Measurements from ENCODE around the gene AMDHD1.
A peak's percentile ranks its signal among the peaks of the same experiment; 100 is the strongest.

AMDHD1 gene

GRCh38 chr12:95943330-95943842 lies at the start of gene AMDHD1:
AMDHD1 (plus strand) TSS chr12:95943331; CDS start chr12:95943399, 68 bp downstream.
- Histone ChIP-seq H3K27me3 (no peaks in the 10 kb centered on the region), H3K4me3 (peak within 1 kb of the TSS; percentile 69 to 85 (median 76)), H3K27ac (peak within 1 kb of the TSS; percentile 81 to 92 (median 86)), H3K9ac (peak within 1 kb of the TSS; percentile 84 to 90 (median 88)), H3K9me3 (replicated peaks in 1 of 11) (no peaks in the 10 kb centered on the region), H3K4me2 (peak within 1 kb of the TSS; percentile 75 to 99 (median 95)), H3K36me3 (no peaks in the 10 kb centered on the region), H4K20me1 (no peaks in the 10 kb centered on the region), H3K4me1 (peaks cover 4 to 13% (median 8%) of the 10 kb centered on the region in 10 experiments; a peak in 16 of 20 replicates)
- no peak for TF ChIP-seq Cebpa-rat (IDR thresholded peaks at IDR 0.05)

DNA sequence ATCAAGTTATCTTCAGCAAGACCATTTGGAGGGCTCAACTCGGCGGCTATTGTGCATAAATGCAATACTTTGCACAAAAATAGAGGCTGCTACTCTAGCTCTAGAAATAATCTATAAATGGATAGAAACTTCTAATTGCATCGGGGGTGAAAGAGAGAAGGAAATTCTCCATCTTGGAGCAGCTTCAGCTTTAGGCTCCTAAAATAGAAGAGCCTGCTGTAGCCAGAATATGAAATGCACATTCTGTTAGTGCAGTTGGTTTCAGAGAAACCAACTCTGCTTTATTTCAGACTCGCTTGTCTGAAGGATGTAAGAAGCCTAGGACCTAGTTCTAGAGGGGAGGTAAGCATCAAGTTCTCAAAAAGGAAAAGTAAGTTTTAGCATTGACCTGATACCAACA lies 46.3 kb upstream of the AMDHD1 start:
- no peak overlapping the region for H3K9ac ChIP-seq
- H3K4me1 ChIP-seq, result peaks cover 0 to 9% (median 2%) of the 10 kb centered on the region in 10 experiments; a peak in 9 of 20 replicates
- no peaks in the 10 kb centered on the region for H4K20me1 ChIP-seq
- H3K9me3 ChIP-seq (replicated peaks in 1 of 11), result peaks cover 0 to 12% (median 5%) of the 10 kb centered on the region in 11 experiments; a peak in 8 of 22 replicates
- H3K4me3 ChIP-seq, result no peak overlapping the region
- no peak overlapping the region for H3K27ac ChIP-seq
- no peak for TF ChIP-seq Cebpa-rat (IDR thresholded peaks at IDR 0.05)
- no peaks in the 10 kb centered on the region for H3K36me3 ChIP-seq
- peaks cover 0 to 60% (median 0%) of the 10 kb centered on the region in 11 experiments; a peak in 7 of 22 replicates for H3K27me3 ChIP-seq
- no peak overlapping the region for H3K4me2 ChIP-seq

GRCh38 chr12:95898081-95898480 lies 45.0 kb upstream of the AMDHD1 start:
- Histone ChIP-seq H3K4me2 (no peak overlapping the region), H3K9ac (no peak overlapping the region), H3K27ac (no peak overlapping the region), H3K36me3 (no peaks in the 10 kb centered on the region), H3K9me3 (replicated peaks in 1 of 11) (peaks cover 5 to 22% (median 12%) of the 10 kb centered on the region in 11 experiments; a peak in 16 of 22 replicates), H4K20me1 (no peaks in the 10 kb centered on the region), H3K4me3 (no peak overlapping the region), H3K27me3 (peaks cover 0 to 73% (median 0%) of the 10 kb centered on the region in 11 experiments; a peak in 7 of 22 replicates), H3K4me1 (peaks cover 0 to 9% (median 2%) of the 10 kb centered on the region in 10 experiments; a peak in 8 of 20 replicates)
- no peak for TF ChIP-seq Cebpa-rat (IDR thresholded peaks at IDR 0.05)

DNA sequence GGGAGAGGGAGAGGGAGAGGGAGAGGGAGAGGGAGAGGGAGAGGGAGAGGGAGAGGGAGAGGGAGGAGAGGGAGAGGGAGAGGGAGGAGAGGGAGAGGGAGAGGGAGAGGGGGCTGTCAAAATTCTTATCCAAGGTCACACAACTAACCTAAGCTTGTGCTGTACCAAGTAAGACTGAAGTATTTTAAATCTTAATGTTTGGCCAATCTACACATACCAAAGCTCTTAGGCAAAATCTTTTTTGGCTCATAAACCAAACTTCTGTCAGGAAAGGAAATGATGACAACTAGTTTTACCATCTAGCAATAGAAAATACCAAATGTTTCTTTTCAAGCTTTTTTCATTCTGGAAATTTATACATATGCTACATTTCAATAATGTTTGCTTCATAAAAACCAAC lies 34.6 kb upstream of the AMDHD1 start:
- H3K4me2 ChIP-seq, result no peak overlapping the region
- H3K36me3 ChIP-seq, result no peaks in the 10 kb centered on the region
- no peak overlapping the region for H3K9ac ChIP-seq
- TF ChIP-seq Cebpa-rat (IDR thresholded peaks at IDR 0.05), result no peak
- H4K20me1 ChIP-seq, result no peaks in the 10 kb centered on the region
- no peaks in the 10 kb centered on the region for H3K4me1 ChIP-seq
- H3K4me3 ChIP-seq, result no peak overlapping the region
- no peak overlapping the region for H3K27ac ChIP-seq
- peaks cover 0 to 38% (median 0%) of the 10 kb centered on the region in 11 experiments; a peak in 4 of 22 replicates for H3K27me3 ChIP-seq
- peaks cover 0 to 26% (median 12%) of the 10 kb centered on the region in 11 experiments; a peak in 20 of 22 replicates for H3K9me3 ChIP-seq (replicated peaks in 1 of 11)

DNA sequence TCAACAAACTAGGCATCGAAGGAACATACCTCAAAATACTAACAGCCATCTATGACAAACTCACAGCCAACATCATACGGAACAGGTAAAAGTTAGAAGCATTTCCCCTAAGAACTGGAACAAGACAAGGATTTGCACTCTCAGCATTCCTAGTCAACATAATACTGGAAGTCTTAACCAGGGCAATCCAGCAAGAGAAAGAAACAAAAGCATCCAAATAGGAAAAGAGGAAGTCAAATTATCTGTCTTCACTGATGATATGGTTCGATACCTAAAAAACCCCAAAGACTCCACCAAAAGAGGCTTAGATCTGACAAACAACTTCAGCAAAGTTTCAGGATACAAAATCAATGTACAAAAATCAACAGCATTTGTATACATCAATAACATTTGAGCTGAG lies 33.3 kb upstream of the AMDHD1 start:
- Histone ChIP-seq H3K4me2 (no peak overlapping the region), H4K20me1 (no peaks in the 10 kb centered on the region), H3K9ac (no peak overlapping the region), H3K9me3 (replicated peaks in 1 of 11) (peaks cover 0 to 15% (median 9%) of the 10 kb centered on the region in 11 experiments; a peak in 17 of 22 replicates), H3K4me3 (no peak overlapping the region), H3K27me3 (peaks cover 0 to 25% (median 0%) of the 10 kb centered on the region in 11 experiments; a peak in 3 of 22 replicates), H3K36me3 (no peaks in the 10 kb centered on the region), H3K27ac (no peak overlapping the region), H3K4me1 (no peaks in the 10 kb centered on the region)
- TF ChIP-seq Cebpa-rat (IDR thresholded peaks at IDR 0.05), result no peak

DNA sequence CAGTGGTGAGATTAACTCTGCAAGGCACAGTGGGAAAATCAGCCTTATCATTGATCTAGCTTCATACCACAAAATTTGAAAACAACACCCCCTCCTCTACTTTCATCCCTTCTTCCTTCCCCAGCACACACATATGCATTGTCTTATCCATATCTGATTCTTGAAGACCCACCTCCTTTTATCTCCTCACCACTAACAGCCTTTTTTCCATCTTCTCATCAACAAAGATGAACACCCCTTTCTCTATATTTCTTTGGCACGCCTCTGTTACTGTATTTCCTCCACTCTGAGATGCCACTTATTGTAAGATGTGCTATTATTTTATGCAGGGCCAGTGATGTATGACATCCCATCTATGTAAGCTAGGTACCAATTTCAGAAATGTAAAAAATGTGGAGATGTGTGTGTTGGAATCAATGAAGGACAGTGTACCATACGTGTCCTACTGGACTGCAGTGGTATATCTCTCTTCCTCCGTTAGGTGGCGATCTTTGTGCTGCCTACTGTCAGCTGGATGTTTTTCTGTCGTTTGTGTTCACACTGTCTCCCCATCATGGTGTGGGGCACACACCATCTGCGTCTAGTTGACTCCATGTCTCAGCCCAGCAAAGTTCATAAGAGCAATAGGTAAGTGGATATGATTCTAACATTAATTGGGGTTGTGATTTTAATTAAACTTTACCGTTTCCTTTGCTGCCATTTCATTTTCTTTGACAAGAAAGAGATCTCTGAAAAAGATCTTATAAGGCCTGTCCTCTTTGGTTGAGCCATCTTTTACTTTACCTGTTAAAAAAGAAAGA lies 24.7 kb upstream of the AMDHD1 start:
- H3K27ac ChIP-seq, result no peak overlapping the region
- peaks cover 8 to 25% (median 16%) of the 10 kb centered on the region in 11 experiments; a peak in 17 of 22 replicates for H3K9me3 ChIP-seq (replicated peaks in 1 of 11)
- no peaks in the 10 kb centered on the region for H3K27me3 ChIP-seq
- H3K4me1 ChIP-seq, result peaks cover 0 to 6% (median 0%) of the 10 kb centered on the region in 10 experiments; a peak in 1 of 20 replicates
- H3K4me3 ChIP-seq, result no peak overlapping the region
- H3K4me2 ChIP-seq, result no peak overlapping the region
- H4K20me1 ChIP-seq, result no peaks in the 10 kb centered on the region
- no peak overlapping the region for H3K9ac ChIP-seq
- no peaks in the 10 kb centered on the region for H3K36me3 ChIP-seq
- no peak for TF ChIP-seq Cebpa-rat (IDR thresholded peaks at IDR 0.05)

GRCh38 chr12:95919110-95919509 lies 24.0 kb upstream of the AMDHD1 start:
- no peaks in the 10 kb centered on the region for H4K20me1 ChIP-seq
- no peaks in the 10 kb centered on the region for H3K36me3 ChIP-seq
- H3K27ac ChIP-seq, result no peak overlapping the region
- H3K4me3 ChIP-seq, result no peak overlapping the region
- H3K9ac ChIP-seq, result no peak overlapping the region
- H3K4me1 ChIP-seq, result peaks cover 0 to 6% (median 0%) of the 10 kb centered on the region in 10 experiments; a peak in 1 of 20 replicates
- peaks cover 8 to 25% (median 16%) of the 10 kb centered on the region in 11 experiments; a peak in 17 of 22 replicates for H3K9me3 ChIP-seq (replicated peaks in 1 of 11)
- H3K27me3 ChIP-seq, result no peaks in the 10 kb centered on the region
- no peak overlapping the region for H3K4me2 ChIP-seq
- TF ChIP-seq Cebpa-rat (IDR thresholded peaks at IDR 0.05), result no peak

GRCh38 chr12:95922231-95922630 lies 20.9 kb upstream of the AMDHD1 start:
- Histone ChIP-seq H3K4me3 (no peak overlapping the region), H3K27ac (no peak overlapping the region), H4K20me1 (no peaks in the 10 kb centered on the region), H3K4me2 (no peak overlapping the region), H3K36me3 (no peaks in the 10 kb centered on the region), H3K27me3 (no peaks in the 10 kb centered on the region), H3K4me1 (no peaks in the 10 kb centered on the region; a peak in 1 of 20 replicates), H3K9ac (no peak overlapping the region), H3K9me3 (replicated peaks in 1 of 11) (peaks cover 8 to 25% (median 16%) of the 10 kb centered on the region in 11 experiments; a peak in 17 of 22 replicates)
- TF ChIP-seq Cebpa-rat (IDR thresholded peaks at IDR 0.05), result no peak

DNA sequence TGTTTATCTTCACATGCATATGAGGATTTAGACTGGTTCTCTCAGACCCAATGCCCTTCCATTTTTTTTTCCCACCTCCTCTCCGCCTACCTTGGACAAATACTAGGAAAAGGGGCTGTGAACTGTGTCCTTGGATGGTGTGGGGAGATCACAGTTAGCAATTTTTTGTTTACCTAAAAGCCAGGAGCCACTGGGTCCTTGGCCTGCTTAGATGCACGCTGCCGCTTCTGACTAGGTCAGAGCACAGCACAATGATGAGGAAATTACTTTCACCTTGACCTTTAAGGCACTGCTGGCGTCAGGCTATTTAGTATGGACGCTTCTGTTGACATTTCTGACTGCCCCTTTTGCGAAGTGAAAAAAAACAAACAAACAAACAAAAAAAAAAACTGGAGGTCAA lies 2.6 kb upstream of the AMDHD1 start:
- no peaks in the 10 kb centered on the region for H3K36me3 ChIP-seq
- H3K4me1 ChIP-seq, result peaks cover 4 to 21% (median 9%) of the 10 kb centered on the region in 10 experiments; a peak in 17 of 20 replicates
- no peak overlapping the region for H3K9ac ChIP-seq
- H3K27me3 ChIP-seq, result no peaks in the 10 kb centered on the region
- no peaks in the 10 kb centered on the region for H4K20me1 ChIP-seq
- no peaks in the 10 kb centered on the region for H3K9me3 ChIP-seq (replicated peaks in 1 of 11)
- H3K4me3 ChIP-seq, result no peak overlapping the region
- H3K27ac ChIP-seq, result no peak overlapping the region
- no peak for TF ChIP-seq Cebpa-rat (IDR thresholded peaks at IDR 0.05)
- H3K4me2 ChIP-seq, result no peak overlapping the region

Data from BLaER1 treated with 17β-estradiol and CSF1 and Interleukin-3, amounts not matched to agents 10 nM and 100 nM (cell line).